GM23338 (cell line): ENCODE data around the gene THUMPD3.

Experiments used
- CREB1 ChIP-seq: fragments of 250-450 bp; sonication (Bioruptor Pico); IDR thresholded peaks from 2 replicates; pipeline ENCODE4 v1.5.0; 2020; ENCODE audit warnings: low read depth, mild to moderate bottlenecking, moderate library complexity
- CTCF ChIP-seq, 2 experiments: fragments of 200-600 bp in 1 of 2; sonication (generic) in 1 of 2; conservative IDR thresholded peaks; 2 replicates each; pipeline versions ENCODE4 v1.5.1 to v1.6.1; 2016 to 2017; ENCODE audit warnings: antibody characterized with exemption in 2 of 2, low read depth in 2 of 2, mild to moderate bottlenecking in 2 of 2, moderate library complexity in 1 of 2
- ETS1 ChIP-seq: IDR thresholded peaks from 2 replicates; pipeline ENCODE4 v1.6.1; 2016; ENCODE audit warnings: antibody characterized with exemption
- EZH2 ChIP-seq: fragments of 200-600 bp; sonication (generic); IDR thresholded peaks from one replicate; pipeline ENCODE4 v1.8.0; 2017; ENCODE audit warnings: antibody characterized with exemption, mild to moderate bottlenecking, low read depth; ENCODE audit not compliant: unreplicated experiment
- EZH2phosphoT487 ChIP-seq: fragments of 200-600 bp; sonication (generic); IDR thresholded peaks from one replicate; pipeline ENCODE4 v1.8.1; 2018; ENCODE audit warnings: antibody characterized with exemption; ENCODE audit not compliant: unreplicated experiment
- JUNB ChIP-seq: IDR thresholded peaks from one replicate; pipeline ENCODE4 v1.6.1; 2016; ENCODE audit warnings: antibody characterized with exemption; ENCODE audit not compliant: unreplicated experiment
- NANOG ChIP-seq: IDR thresholded peaks from 2 replicates; pipeline ENCODE4 v1.6.1; 2016; ENCODE audit warnings: antibody characterized with exemption, borderline replicate concordance
- POLR2AphosphoS5 ChIP-seq: IDR thresholded peaks from 2 replicates; pipeline ENCODE4 v1.6.1; 2016; ENCODE audit warnings: antibody characterized with exemption, low read depth
- REST ChIP-seq: IDR thresholded peaks from one replicate; pipeline ENCODE4 v1.6.1; 2018; ENCODE audit warnings: antibody characterized with exemption; ENCODE audit not compliant: unreplicated experiment
- STAT1 ChIP-seq: IDR thresholded peaks from one replicate; pipeline ENCODE4 v1.6.1; 2016; ENCODE audit warnings: antibody characterized with exemption; ENCODE audit not compliant: unreplicated experiment
- ZNF114 ChIP-seq: fragments of 250-450 bp; sonication (Bioruptor Pico); IDR thresholded peaks from 2 replicates; pipeline ENCODE4 v1.5.0; 2020; ENCODE audit warnings: mild to moderate bottlenecking, moderate library complexity
- ZNF331 ChIP-seq: fragments of 250-450 bp; sonication (Bioruptor Pico); IDR thresholded peaks from 2 replicates; pipeline ENCODE4 v1.5.0; 2020; ENCODE audit warnings: low read depth, mild to moderate bottlenecking, moderate library complexity
- ZNF462 ChIP-seq: fragments of 250-450 bp; sonication (Bioruptor Pico); IDR thresholded peaks from 2 replicates; pipeline ENCODE4 v1.5.0; 2020; ENCODE audit warnings: mild to moderate bottlenecking, moderate library complexity

- TF ChIP-seq CTCF (conservative IDR thresholded peaks at IDR 0.05; ENCODE audit: low read depth in 2 of 2) (no peak), ZNF462 (CRISPR knock-in tag) (no peak), EZH2 (no peak), POLR2AphosphoS5 (peak; percentile 58), EZH2phosphoT487 (no peak), ETS1 (no peak), CREB1 (CRISPR knock-in tag) (peak; percentile 69; the same call in 1 of the 2 replicates), REST (no peak), ZNF114 (CRISPR knock-in tag) (no peak), STAT1 (no peak), JUNB (no peak), NANOG (no peak), ZNF331 (no peak)
Observed at GRCh38 chr3:9396301-9396631, 33.4 kb downstream of the THUMPD3 start.
